NCI-H526 treated with DMSO at 0.1 percent for 48 hours (cell line): ENCODE results near the gene FAP.

Experiments
- DNase-seq: peaks from one replicate; lab custom pipeline; 2025; lab: John Stamatoyannopoulos, UW

The FAP gene

GRCh38 chr2:162126111-162126519 lies 117.1 kb downstream of the FAP start:
- DNase-seq = no peak

GRCh38 chr2:162125138-162125537 lies 118.1 kb downstream of the FAP start:
- no peak for DNase-seq

- peak; percentile 39 for DNase-seq
Measured at GRCh38 chr2:162123806-162124758, 119.2 kb downstream of the FAP start.
